Stimulated activated CD8-positive, alpha-beta memory T cell treated with anti-CD3 and anti-CD28 coated beads, Interleukin-4, amount 100 ng/mL, for 48 hours (primary cell): Measurements from ENCODE around the gene MYL12A.

Experiments used
- DNase-seq: peaks from one replicate; pipeline ENCODE4 v3.0.0-alpha.2; 2020

Gene MYL12A

GRCh38 chr18:3225588-3225987 lies 22.0 kb upstream of the MYL12A start:
- DNase-seq, result no peak

- DNase-seq, result no peak
Observed at GRCh38 chr18:3226048-3226447, 21.6 kb upstream of the MYL12A start.

- no peak for DNase-seq
Observed at GRCh38 chr18:3230401-3231334, 16.9 kb upstream of the MYL12A start.

- DNase-seq, result no peak
Observed at GRCh38 chr18:3233004-3233403, 14.6 kb upstream of the MYL12A start.

- no peak for DNase-seq
Observed at GRCh38 chr18:3233433-3234168, 14.0 kb upstream of the MYL12A start.

GRCh38 chr18:3234457-3234856 lies 13.1 kb upstream of the MYL12A start:
- no peak for DNase-seq

- no peak for DNase-seq
Observed at GRCh38 chr18:3235846-3236245, 11.8 kb upstream of the MYL12A start.

GRCh38 chr18:3236470-3236869 lies 11.1 kb upstream of the MYL12A start:
- no peak for DNase-seq

GRCh38 chr18:3238742-3239141 lies 8.9 kb upstream of the MYL12A start:
- no peak for DNase-seq

- no peak for DNase-seq
Observed at GRCh38 chr18:3245185-3245564, 2.4 kb upstream of the MYL12A start.

- DNase-seq, result peak; percentile 87
Observed at GRCh38 chr18:3245853-3246634, 1.6 kb upstream of the MYL12A start.

- peak; percentile 55 for DNase-seq
Observed at GRCh38 chr18:3246635-3247239, 864 bp upstream of the MYL12A start.

GRCh38 chr18:3248062-3248657 lies 559 bp downstream of the MYL12A start:
- no peak for DNase-seq

GRCh38 chr18:3248658-3249359 lies 1.2 kb downstream of the MYL12A start:
- no peak for DNase-seq

- no peak for DNase-seq
Observed at GRCh38 chr18:3250237-3251107, 2.9 kb downstream of the MYL12A start.

GRCh38 chr18:3251249-3251962 lies 3.8 kb downstream of the MYL12A start:
- DNase-seq, result no peak

GRCh38 chr18:3251963-3252277 lies 4.3 kb downstream of the MYL12A start:
- no peak for DNase-seq

- DNase-seq, result no peak
Observed at GRCh38 chr18:3252843-3253242, 5.2 kb downstream of the MYL12A start.

- no peak for DNase-seq
Observed at GRCh38 chr18:3254725-3255124, 7.1 kb downstream of the MYL12A start.

- no peak for DNase-seq
Observed at GRCh38 chr18:3255611-3256165, 8.1 kb downstream of the MYL12A start.
